Cardiac fibroblast (primary cell): Measurements from ENCODE around the gene FGF14.
"Not testable (repeated sequence)": the region's sequence is repeated elsewhere in the genome, so short reads cannot be mapped to it uniquely, and the experiment has no call there.

Experiments used
- DNase-seq, 2 donors: peaks; one replicate each; pipeline versions ENCODE4 v3.0.0 to v3.0.0-alpha.2; 2010; ENCODE audit warnings: low read depth in 2 of 2
- H3K4me3 ChIP-seq, 2 donors: replicated peaks in 1 of 2; 1 replicate in 1 of 2; 2 replicates in 1 of 2; pipeline ENCODE4 v1.5.1; 2011; ENCODE audit warnings: low read depth in 2 of 2, low read length in 2 of 2, mild to moderate bottlenecking in 2 of 2, moderate library complexity in 1 of 2
- CTCF ChIP-seq: IDR thresholded peaks from one replicate; pipeline ENCODE4 v1.5.1; 2011; ENCODE audit warnings: low read depth, mild to moderate bottlenecking, low read length, inconsistent platforms

The FGF14 gene

GRCh38 chr13:102097708-102098107 lies 304.1 kb downstream of the FGF14 start:
- DNase-seq: no peak
- H3K4me3 ChIP-seq: no peak overlapping the region
- no peak for TF ChIP-seq CTCF

GRCh38 chr13:102093288-102093687 lies 308.6 kb downstream of the FGF14 start:
- H3K4me3 ChIP-seq, DNase-seq: not testable (repeated sequence)

- peak; percentile 6 for TF ChIP-seq CTCF
- no peak overlapping the region for H3K4me3 ChIP-seq
- DNase-seq: peak in 1 of 2 donors; percentile 1
Measured at GRCh38 chr13:102091231-102091630, 310.6 kb downstream of the FGF14 start.

- DNase-seq: no peak
- TF ChIP-seq CTCF: no peak
- H3K4me3 ChIP-seq: no peak overlapping the region
Measured at GRCh38 chr13:102090532-102090931, 311.3 kb downstream of the FGF14 start.

GRCh38 chr13:102089722-102090121 lies 312.1 kb downstream of the FGF14 start:
- no peak for DNase-seq
- TF ChIP-seq CTCF: no peak
- no peak overlapping the region for H3K4me3 ChIP-seq

GRCh38 chr13:102089177-102089576 lies 312.7 kb downstream of the FGF14 start:
- H3K4me3 ChIP-seq: no peak overlapping the region
- TF ChIP-seq CTCF: peak; percentile 7
- peak in 1 of 2 donors; percentile 10 for DNase-seq

GRCh38 chr13:102073251-102073650 lies 328.6 kb downstream of the FGF14 start:
- no peak overlapping the region for H3K4me3 ChIP-seq
- no peak for TF ChIP-seq CTCF
- DNase-seq: no peak
